LNCAP (cell line): Measurements from ENCODE around the gene NECTIN4.

Experiments
- CTCF ChIP-seq: fragments of 450-650 bp; IDR thresholded peaks from 2 replicates; pipeline ENCODE4 v1.5.1; 2017; ENCODE audit warnings: mild to moderate bottlenecking

NECTIN4 gene

GRCh38 chr1:161083748-161084596, 5.4 kb downstream of the NECTIN4 start:
- no peak for TF ChIP-seq CTCF

GRCh38 chr1:161082996-161083747, 6.2 kb downstream of the NECTIN4 start:
- TF ChIP-seq CTCF = no peak

GRCh38 chr1:161082483-161082882, 6.9 kb downstream of the NECTIN4 start:
- TF ChIP-seq CTCF = no peak

- TF ChIP-seq CTCF = no peak
Observed at GRCh38 chr1:161081519-161081918, 7.8 kb downstream of the NECTIN4 start.

- no peak for TF ChIP-seq CTCF
Observed at GRCh38 chr1:161080441-161081405, 8.6 kb downstream of the NECTIN4 start.

- TF ChIP-seq CTCF = no peak
Observed at GRCh38 chr1:161079436-161080110, 9.8 kb downstream of the NECTIN4 start.
